IgD-negative memory B cell (primary cell): ENCODE results near the gene GRIN2C. TPM values are rescaled to one million over a fixed set of nuclear protein-coding genes. Genes with fewer than 3 reads are reported as not detected.

Source experiments
- H3K27ac Mint-ChIP-seq, 3 donors: one replicate each; pipeline ENCODE4 v1.8.0; 2020 to 2022; ENCODE audit warnings: mild to moderate bottlenecking in 3 of 3, mixed read lengths in 3 of 3, moderate library complexity in 1 of 3
- H3K27me3 Mint-ChIP-seq: one replicate; pipeline ENCODE4 v1.8.0; 2021; ENCODE audit warnings: mixed read lengths
- H3K36me3 Mint-ChIP-seq: one replicate; pipeline ENCODE4 v1.8.0; 2020; ENCODE audit warnings: mild to moderate bottlenecking, mixed read lengths
- H3K4me1 Mint-ChIP-seq, 3 donors: one replicate each; pipeline ENCODE4 v1.8.0; 2020 to 2022; ENCODE audit warnings: mixed read lengths in 3 of 3, mild to moderate bottlenecking in 1 of 3
- H3K4me3 Mint-ChIP-seq, 4 donors: one replicate each; pipeline ENCODE4 v1.8.0; 2020 to 2022; ENCODE audit warnings: mild to moderate bottlenecking in 4 of 4, mixed read lengths in 4 of 4, moderate library complexity in 3 of 4
- H3K9me3 Mint-ChIP-seq, 3 donors: one replicate each; pipeline ENCODE4 v1.8.0; 2020 to 2021; ENCODE audit warnings: mixed read lengths in 3 of 3, mild to moderate bottlenecking in 1 of 3
- polyA plus RNA-seq: library from polyadenylated mRNA; unstranded; fragments of 300-500 nt; fragmentation: Illumina TruSeq; gene quantifications from one replicate; pipeline ENCODE4 v1.2.3, GENCODE V29; 2021

Gene GRIN2C
- polyA plus RNA-seq, 1 donor from 2014 or later: not detected

DNA sequence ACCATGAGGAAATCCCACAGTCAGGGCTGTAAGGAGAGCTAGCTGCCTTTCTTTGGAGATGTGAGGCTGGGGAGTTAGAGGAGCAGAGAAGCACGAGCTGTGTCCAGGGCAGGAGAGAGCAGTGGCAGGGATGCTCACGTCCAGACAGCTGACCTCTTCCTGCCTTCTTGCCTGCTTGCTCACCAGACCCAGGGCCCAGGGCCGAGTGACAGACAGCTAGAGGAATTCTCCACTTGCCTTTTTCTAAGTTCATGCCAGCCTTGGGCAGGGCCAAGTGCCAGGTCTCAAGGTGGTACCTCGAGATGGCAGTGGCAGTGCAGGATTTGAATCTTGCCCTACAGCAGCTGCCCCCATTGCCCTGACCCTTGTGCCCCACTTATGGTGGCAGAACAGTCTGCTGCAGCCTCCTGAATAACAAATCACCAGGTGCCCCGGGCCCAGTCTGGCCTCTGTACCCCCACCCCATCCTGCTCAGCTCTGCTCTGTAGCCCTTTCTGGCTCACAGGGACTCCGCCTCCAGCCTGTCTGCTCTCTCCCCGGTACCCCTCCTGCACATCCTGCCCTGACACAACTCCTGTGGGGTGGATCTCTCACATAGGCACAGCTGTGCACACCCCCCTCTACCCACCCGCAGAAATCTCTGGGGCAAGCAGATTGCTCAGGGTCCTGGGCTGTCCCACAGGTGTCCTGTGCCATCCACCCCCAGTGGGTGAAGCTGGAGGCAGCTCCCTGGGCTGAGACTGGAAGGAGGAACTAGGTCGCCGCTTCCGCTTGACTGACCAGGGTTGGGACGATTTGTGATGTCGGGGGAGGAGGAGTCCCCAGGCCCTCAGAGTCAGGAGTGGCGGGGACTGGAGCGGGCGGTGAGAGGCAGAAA is 25.9 kb downstream of the GRIN2C start:
- no peaks in the 10 kb centered on the region for H3K27me3 Mint-ChIP-seq
- no peaks in the 10 kb centered on the region for H3K9me3 Mint-ChIP-seq
- H3K4me1 Mint-ChIP-seq: peaks cover 28 to 29% (median 28%) of the 10 kb centered on the region in 3 donors
- no peaks in the 10 kb centered on the region for H3K36me3 Mint-ChIP-seq
- peak overlapping the region in 1 of 3 donors; percentile 66 for H3K27ac Mint-ChIP-seq
- H3K4me3 Mint-ChIP-seq: peak overlapping the region in 2 of 4 donors; percentile 34 to 88

- H3K4me3 Mint-ChIP-seq: peak overlapping the region in 2 of 4 donors; percentile 57 to 77
- H3K9me3 Mint-ChIP-seq: no peaks in the 10 kb centered on the region
- peak overlapping the region in 2 of 3 donors; percentile 8 to 50 for H3K27ac Mint-ChIP-seq
- H3K4me1 Mint-ChIP-seq: peaks cover 28 to 29% (median 28%) of the 10 kb centered on the region in 3 donors
- no peaks in the 10 kb centered on the region for H3K27me3 Mint-ChIP-seq
- no peaks in the 10 kb centered on the region for H3K36me3 Mint-ChIP-seq
These were observed 27.3 kb downstream of the GRIN2C start for GRCh38 chr17:74832421-74832820.

DNA sequence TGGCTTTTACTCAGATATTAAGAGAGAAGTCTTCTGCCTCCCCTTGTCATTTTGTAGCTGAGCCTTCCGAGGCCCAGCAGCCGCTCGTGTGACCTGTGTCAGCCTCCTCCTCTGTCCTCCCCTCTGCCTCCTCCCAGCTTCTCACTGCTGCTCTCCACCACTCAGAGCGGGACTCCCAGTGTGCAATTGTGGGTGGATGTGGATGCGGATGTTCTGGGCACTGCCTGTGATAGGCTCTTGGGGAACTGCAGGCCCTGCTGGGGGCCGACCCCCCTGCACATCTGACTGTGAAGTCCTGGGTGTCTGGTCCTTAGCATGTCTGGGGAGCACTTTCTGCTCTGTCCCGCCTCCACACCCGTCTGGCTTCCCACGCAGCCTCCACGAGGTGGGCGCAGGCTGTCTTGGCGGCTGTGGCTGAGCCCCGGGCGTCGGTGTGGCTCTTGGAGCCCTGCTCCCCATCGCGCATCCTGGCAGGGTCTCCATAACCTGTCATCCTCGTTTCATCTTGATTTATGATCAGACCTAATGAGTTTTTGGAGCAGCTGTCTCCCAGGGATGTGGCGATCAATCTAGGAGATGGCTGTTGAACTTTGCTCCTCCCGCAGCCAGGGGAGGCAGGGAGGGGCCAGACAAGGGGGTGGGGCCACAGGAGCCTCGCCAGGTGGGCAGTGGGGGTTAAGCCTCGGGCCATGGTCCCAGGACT is 28.1 kb downstream of the GRIN2C start:
- Mint-ChIP-seq H3K4me3 (no peak overlapping the region), H3K9me3 (no peaks in the 10 kb centered on the region), H3K4me1 (peaks cover 25 to 29% (median 28%) of the 10 kb centered on the region in 3 donors), H3K36me3 (no peaks in the 10 kb centered on the region), H3K27me3 (no peaks in the 10 kb centered on the region), H3K27ac (peak overlapping the region in 1 of 3 donors; percentile 37)

GRCh38 chr17:74830861-74831260 is 28.8 kb downstream of the GRIN2C start:
- Mint-ChIP-seq H3K4me3 (no peak overlapping the region), H3K9me3 (no peaks in the 10 kb centered on the region), H3K36me3 (no peaks in the 10 kb centered on the region), H3K27me3 (no peaks in the 10 kb centered on the region), H3K27ac (no peak overlapping the region), H3K4me1 (peaks cover 25 to 29% (median 25%) of the 10 kb centered on the region in 3 donors)

- H3K36me3 Mint-ChIP-seq: no peaks in the 10 kb centered on the region
- H3K27ac Mint-ChIP-seq: no peak overlapping the region
- H3K9me3 Mint-ChIP-seq: no peaks in the 10 kb centered on the region
- peaks cover 5 to 8% (median 6%) of the 10 kb centered on the region in 3 donors for H3K4me1 Mint-ChIP-seq
- no peak overlapping the region for H3K4me3 Mint-ChIP-seq
- no peaks in the 10 kb centered on the region for H3K27me3 Mint-ChIP-seq
These were observed 31.9 kb downstream of the GRIN2C start for GRCh38 chr17:74827800-74828199.

DNA sequence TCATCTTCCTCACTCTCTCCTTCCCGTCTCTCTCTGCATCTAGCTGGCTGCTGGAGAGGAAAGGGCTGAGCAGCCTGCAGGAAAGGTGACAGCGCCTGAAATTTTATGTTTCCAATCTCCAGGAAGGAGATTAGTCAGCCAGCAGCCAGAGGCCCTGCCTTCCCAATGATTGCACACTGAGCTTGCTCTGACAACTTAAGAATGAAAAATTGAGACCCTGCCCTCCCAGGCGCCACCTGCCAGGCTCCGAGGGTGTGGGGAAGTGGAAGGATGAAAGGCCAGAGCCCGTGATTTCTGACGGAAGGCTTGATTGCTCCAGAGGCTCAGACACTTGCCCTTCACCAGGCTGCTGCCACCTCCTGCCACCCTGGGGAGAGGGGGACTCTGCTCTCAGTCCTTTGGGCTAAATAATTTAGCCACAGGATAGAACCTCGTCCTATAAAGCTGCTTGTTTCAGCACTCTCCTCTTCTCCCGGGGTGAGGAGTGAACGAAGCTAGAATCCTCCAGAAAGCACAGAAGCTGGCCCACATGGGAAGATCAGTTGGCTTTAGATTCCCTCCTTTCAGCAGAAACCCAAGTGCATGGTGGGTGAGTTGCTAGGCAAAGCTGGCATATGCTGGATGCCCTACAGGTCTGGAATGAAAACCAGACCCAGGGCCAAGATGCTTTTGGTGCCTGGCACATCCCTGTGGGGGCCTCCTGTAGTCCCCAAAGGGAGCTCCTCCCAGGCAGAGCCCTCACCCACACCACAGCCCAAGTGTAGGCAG is 33.5 kb downstream of the GRIN2C start:
- H3K4me1 Mint-ChIP-seq: no peaks in the 10 kb centered on the region
- H3K4me3 Mint-ChIP-seq: no peak overlapping the region
- H3K36me3 Mint-ChIP-seq: no peaks in the 10 kb centered on the region
- H3K27ac Mint-ChIP-seq: peak overlapping the region in 1 of 3 donors; percentile 10
- H3K9me3 Mint-ChIP-seq: no peaks in the 10 kb centered on the region
- no peaks in the 10 kb centered on the region for H3K27me3 Mint-ChIP-seq

GRCh38 chr17:74824961-74825627 is 34.6 kb downstream of the GRIN2C start:
- Mint-ChIP-seq H3K4me1 (no peaks in the 10 kb centered on the region), H3K27me3 (no peaks in the 10 kb centered on the region), H3K27ac (no peak overlapping the region), H3K36me3 (peaks cover 2% of the 10 kb centered on the region), H3K4me3 (no peak overlapping the region), H3K9me3 (no peaks in the 10 kb centered on the region)

DNA sequence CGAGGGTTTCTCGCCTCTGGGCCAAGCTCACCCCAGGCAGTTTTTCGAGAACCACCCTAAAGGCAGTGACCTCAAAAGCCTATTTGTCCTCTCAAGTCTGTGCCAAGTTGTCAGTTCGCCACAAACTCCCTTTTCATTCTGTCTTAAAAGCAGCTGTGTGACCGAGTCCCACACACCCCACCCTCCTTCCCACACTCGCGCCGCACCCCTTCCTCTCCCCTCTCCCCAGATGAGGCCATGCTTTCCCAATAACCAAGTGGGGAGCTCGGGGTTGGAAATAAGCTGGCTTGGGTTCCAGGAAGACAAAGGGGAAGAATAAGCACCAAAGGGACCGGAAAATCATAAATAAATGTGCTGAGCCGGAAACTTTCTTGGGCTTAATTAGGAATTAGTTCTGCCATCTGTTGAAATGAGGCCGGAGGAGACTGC is 36.7 kb downstream of the GRIN2C start:
- Mint-ChIP-seq H3K9me3 (no peaks in the 10 kb centered on the region), H3K36me3 (peaks cover 2% of the 10 kb centered on the region)

DNA sequence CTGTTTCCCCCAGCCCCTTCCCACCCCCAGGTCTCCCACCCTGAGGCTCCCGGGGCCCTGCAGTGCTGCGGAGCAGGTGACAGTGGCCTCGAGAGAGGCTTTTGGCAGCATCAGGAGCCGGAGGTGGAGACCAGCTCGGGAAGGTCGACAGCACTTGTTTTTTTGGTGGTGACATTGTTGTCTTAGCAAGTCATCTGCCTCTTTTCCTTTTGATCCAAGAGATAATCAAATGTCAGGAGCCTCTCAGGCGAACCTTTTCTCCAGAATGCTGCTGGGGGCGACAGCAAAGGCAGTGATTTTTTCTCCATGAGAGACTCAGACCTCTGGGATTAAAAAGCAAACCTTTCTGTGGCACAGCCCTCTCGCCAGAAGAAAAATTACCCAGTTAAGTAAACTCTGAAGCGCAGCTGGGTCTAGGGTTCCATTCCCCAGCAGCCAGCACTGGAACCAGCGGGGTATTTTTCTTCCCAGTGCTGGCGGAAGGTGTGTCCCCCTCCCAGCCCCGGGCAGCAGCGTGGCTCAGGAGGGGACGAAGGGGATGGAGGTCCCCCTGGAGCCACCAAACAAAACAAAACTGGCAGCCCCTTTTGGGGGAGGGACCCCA is 37.2 kb downstream of the GRIN2C start:
- Mint-ChIP-seq H3K9me3 (no peaks in the 10 kb centered on the region), H3K4me1 (no peaks in the 10 kb centered on the region), H3K36me3 (peaks cover 2% of the 10 kb centered on the region), H3K27ac (no peak overlapping the region), H3K4me3 (no peak overlapping the region), H3K27me3 (no peaks in the 10 kb centered on the region)

More for the DNA sequence above, 36.7 kb downstream of the GRIN2C start:
- Mint-ChIP-seq H3K4me1 (no peaks in the 10 kb centered on the region), H3K27ac (no peak overlapping the region), H3K4me3 (no peak overlapping the region), H3K27me3 (no peaks in the 10 kb centered on the region)

DNA sequence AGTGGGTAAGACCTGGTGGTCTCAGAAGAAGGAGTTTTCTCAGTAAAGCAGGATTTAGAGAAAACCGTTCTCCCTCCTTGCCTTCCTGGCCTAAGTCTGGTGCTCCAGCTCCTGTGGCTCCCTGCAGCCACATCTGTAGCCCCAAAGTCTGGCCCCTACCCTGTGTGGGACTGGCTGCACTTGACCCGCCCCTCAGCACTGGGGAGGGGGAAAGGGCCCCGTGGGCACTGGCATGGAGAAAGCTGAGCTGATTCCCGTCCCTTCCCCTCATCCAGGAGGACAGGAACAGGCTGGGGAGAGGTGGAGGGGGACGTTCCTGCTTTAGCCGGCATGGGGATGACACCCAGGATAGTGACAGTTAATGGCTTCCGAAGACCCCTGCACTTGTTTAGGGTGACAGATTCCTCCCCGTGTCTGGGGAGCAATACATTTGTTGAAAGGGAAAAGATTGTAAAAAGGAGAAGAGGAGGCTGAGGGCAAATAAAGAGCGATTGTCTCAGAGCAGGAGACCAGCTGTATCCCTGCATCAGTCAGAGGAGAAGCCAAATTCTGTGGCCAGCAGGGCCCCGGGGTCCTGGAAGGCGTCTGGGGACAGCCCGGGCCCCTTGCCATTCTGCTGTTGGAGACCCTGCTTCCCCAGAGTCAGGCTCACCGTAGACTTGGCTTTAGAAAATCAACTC is 37.9 kb downstream of the GRIN2C start:
- peaks cover 4% of the 10 kb centered on the region for H3K36me3 Mint-ChIP-seq
- no peaks in the 10 kb centered on the region for H3K27me3 Mint-ChIP-seq
- no peaks in the 10 kb centered on the region for H3K9me3 Mint-ChIP-seq
- no peak overlapping the region for H3K27ac Mint-ChIP-seq
- H3K4me3 Mint-ChIP-seq: no peak overlapping the region
- H3K4me1 Mint-ChIP-seq: peaks cover 0 to 3% (median 0%) of the 10 kb centered on the region in 3 donors

GRCh38 chr17:74819801-74820436 is 39.8 kb downstream of the GRIN2C start:
- H3K36me3 Mint-ChIP-seq: peaks cover 4% of the 10 kb centered on the region
- H3K4me1 Mint-ChIP-seq: peaks cover 0 to 3% (median 0%) of the 10 kb centered on the region in 3 donors
- no peaks in the 10 kb centered on the region for H3K9me3 Mint-ChIP-seq

GRCh38 chr17:74818291-74818938 is 41.3 kb downstream of the GRIN2C start:
- Mint-ChIP-seq H3K27ac (no peak overlapping the region), H3K4me3 (no peak overlapping the region), H3K4me1 (peaks cover 0 to 3% (median 0%) of the 10 kb centered on the region in 3 donors), H3K36me3 (peaks cover 4% of the 10 kb centered on the region), H3K27me3 (no peaks in the 10 kb centered on the region), H3K9me3 (no peaks in the 10 kb centered on the region)

More at GRCh38 chr17:74819801-74820436, 39.8 kb downstream of the GRIN2C start:
- no peak overlapping the region for H3K27ac Mint-ChIP-seq
- H3K4me3 Mint-ChIP-seq: no peak overlapping the region
- no peaks in the 10 kb centered on the region for H3K27me3 Mint-ChIP-seq
